Hepatocyte (in vitro differentiated cells): ENCODE measurements around the gene COPS3.

Experiments used
- CTCF ChIP-seq: fragments of 200-600 bp; sonication (generic); IDR thresholded peaks from 2 replicates; pipeline ENCODE4 v1.5.1; 2016; ENCODE audit warnings: antibody characterized with exemption, mild to moderate bottlenecking; ENCODE audit not compliant: poor library complexity
- EZH2 ChIP-seq: fragments of 200-600 bp; sonication (generic); IDR thresholded peaks from 2 replicates; pipeline ENCODE4 v1.6.1; 2016; ENCODE audit warnings: antibody characterized with exemption, mild to moderate bottlenecking, borderline replicate concordance

GRCh38 chr17:17215575-17215974 lies 65.5 kb downstream of the COPS3 start:
- no peak for TF ChIP-seq CTCF
- TF ChIP-seq EZH2, result no peak
